Parietal lobe (tissue), 2 donors: ENCODE results near the gene FAM167B. TPM values are rescaled to one million over a fixed set of nuclear protein-coding genes. Genes with fewer than 3 reads are reported as not detected.

Experiments used
- small RNA-seq: library from RNA; depleted of rRNA; stranded (forward); fragments of <200 nt; gene quantifications from one replicate; pipeline ENCODE3, GENCODE V24; 2014; ENCODE audit warnings: low replicate concordance
- total RNA-seq: library from RNA; depleted of rRNA; stranded (reverse); fragments of >200 nt; gene quantifications from one replicate; pipeline ENCODE4 v1.2.3, GENCODE V29; 2014

FAM167B gene
- total RNA-seq, result not detected

GRCh38 chr1:32246888-32247273 lies at the start of gene FAM167B:
TSS of gene FAM167B (plus strand) at chr1:32247222. CDS start at chr1:32247422, 200 bp downstream.

GRCh38 chr1:32200226-32201010 lies 46.6 kb upstream of the FAM167B start, which contains the start of gene CCDC28B:
TSS of gene CCDC28B (plus strand) at chr1:32200595. CDS start at chr1:32201936, 1,341 bp downstream.

GRCh38 chr1:32205401-32206370 lies 41.3 kb upstream of the FAM167B start, which contains the start of gene IQCC:
TSS of gene IQCC (plus strand) at chr1:32205671. CDS start at chr1:32205682, 11 bp downstream.

GRCh38 chr1:32208891-32209328 lies 38.1 kb upstream of the FAM167B start, which contains the start of gene DCDC2B:
TSS of gene DCDC2B (plus strand) at chr1:32209089. CDS start at chr1:32209094, 5 bp downstream.

GRCh38 chr1:32221980-32222755 lies 24.9 kb upstream of the FAM167B start, which contains the start of the genes EIF3I and TMEM234:
TSS of gene EIF3I (plus strand) at chr1:32222407. CDS start at chr1:32222442, 35 bp downstream.
TSS of gene TMEM234 (minus strand) at chr1:32222353. CDS start at chr1:32222322, 31 bp downstream.

GRCh38 chr1:32250893-32251716 lies 4.1 kb downstream of the FAM167B start, which contains the start of gene LCK:
TSS of gene LCK (plus strand) at chr1:32251265. CDS start at chr1:32274330, 23,065 bp downstream.

GRCh38 chr1:32291708-32292538 lies 44.9 kb downstream of the FAM167B start, which contains the start of gene HDAC1:
TSS of gene HDAC1 (plus strand) at chr1:32292083. CDS start at chr1:32292170, 87 bp downstream.

Small RNA genes lying within 50 kb of the gene (small RNA-seq; reads per million reads assigned to genes)
- gene RF00017, result not detected
- gene RF00019, result not detected

Other genes starting within 250 kb of the FAM167B start
- gene KHDRBS1, start 233.4 kb upstream of the FAM167B start, total RNA-seq, result 128 TPM
- 7.8 TPM for gene TMEM39B, start 174.3 kb upstream of the FAM167B start, total RNA-seq
- gene KPNA6, start 139.2 kb upstream of the FAM167B start, total RNA-seq, result 30.0 TPM
- 23.5 TPM for gene TXLNA, start 67.5 kb upstream of the FAM167B start, total RNA-seq
- 31.3 TPM for gene CCDC28B, start 46.6 kb upstream of the FAM167B start, total RNA-seq
- 4.1 TPM for gene IQCC, start 41.6 kb upstream of the FAM167B start, total RNA-seq
- gene DCDC2B, start 38.1 kb upstream of the FAM167B start, total RNA-seq, result not detected
- gene TMEM234, start 24.9 kb upstream of the FAM167B start, total RNA-seq, result 29.4 TPM
- 75.7 TPM for gene EIF3I, start 24.8 kb upstream of the FAM167B start, total RNA-seq
- gene LCK, start 4.0 kb downstream of the FAM167B start, total RNA-seq, result not detected
- 41.6 TPM for gene HDAC1, start 44.9 kb downstream of the FAM167B start, total RNA-seq
- gene MARCKSL1, start 89.0 kb downstream of the FAM167B start, total RNA-seq, result 332 TPM
- gene FAM229A, start 115.3 kb downstream of the FAM167B start, total RNA-seq, result 5.0 TPM
- gene TSSK3, start 115.3 kb downstream of the FAM167B start, total RNA-seq, result not detected
- gene BSDC1, start 147.2 kb downstream of the FAM167B start, total RNA-seq, result 94.8 TPM
- 20.7 TPM for gene ZBTB8B, start 217.8 kb downstream of the FAM167B start, total RNA-seq